ENCODE measurements around the gene CLEC1A.

The CLEC1A gene

GRCh38 chr12:10067264-10067663, 31.5 kb downstream of the CLEC1A start:
- H3K4me3 ChIP-seq (ENCODE audit: insufficient read depth, low read depth, low read length, poor library complexity, severe bottlenecking), result no peak overlapping the region
- no peak for DNase-seq
- no peaks in the 10 kb centered on the region for H3K9me3 ChIP-seq (ENCODE audit: control insufficient read depth, low read length)
- H3K4me1 ChIP-seq (ENCODE audit: control insufficient read depth, insufficient read depth, low read length, poor library complexity, severe bottlenecking), result no peaks in the 10 kb centered on the region
- no peak overlapping the region for H3K27ac ChIP-seq (ENCODE audit: insufficient read depth, low read length, poor library complexity, severe bottlenecking)
- no peaks in the 10 kb centered on the region for H3K36me3 ChIP-seq (ENCODE audit: control insufficient read depth, insufficient read depth, low read length)
- H3K27me3 ChIP-seq (replicated peaks; ENCODE audit: control insufficient read depth, insufficient read depth, low read length, poor library complexity, severe bottlenecking), result no peaks in the 10 kb centered on the region

GRCh38 chr12:10065241-10065640, 33.5 kb downstream of the CLEC1A start:
- no peaks in the 10 kb centered on the region for H3K9me3 ChIP-seq (ENCODE audit: control insufficient read depth, low read length)
- no peak for DNase-seq
- H3K27ac ChIP-seq (ENCODE audit: insufficient read depth, low read length, poor library complexity, severe bottlenecking), result no peak overlapping the region
- no peaks in the 10 kb centered on the region for H3K36me3 ChIP-seq (ENCODE audit: control insufficient read depth, insufficient read depth, low read length)
- no peaks in the 10 kb centered on the region for H3K27me3 ChIP-seq (replicated peaks; ENCODE audit: control insufficient read depth, insufficient read depth, low read length, poor library complexity, severe bottlenecking)
- H3K4me1 ChIP-seq (ENCODE audit: control insufficient read depth, insufficient read depth, low read length, poor library complexity, severe bottlenecking), result no peaks in the 10 kb centered on the region
- no peak overlapping the region for H3K4me3 ChIP-seq (ENCODE audit: insufficient read depth, low read depth, low read length, poor library complexity, severe bottlenecking)

- no peaks in the 10 kb centered on the region for H3K27me3 ChIP-seq (replicated peaks; ENCODE audit: control insufficient read depth, insufficient read depth, low read length, poor library complexity, severe bottlenecking)
- no peak for DNase-seq
- no peak overlapping the region for H3K27ac ChIP-seq (ENCODE audit: insufficient read depth, low read length, poor library complexity, severe bottlenecking)
- no peaks in the 10 kb centered on the region for H3K36me3 ChIP-seq (ENCODE audit: control insufficient read depth, insufficient read depth, low read length)
- H3K4me1 ChIP-seq (ENCODE audit: control insufficient read depth, insufficient read depth, low read length, poor library complexity, severe bottlenecking), result no peaks in the 10 kb centered on the region
- H3K4me3 ChIP-seq (ENCODE audit: insufficient read depth, low read depth, low read length, poor library complexity, severe bottlenecking), result no peak overlapping the region
- H3K9me3 ChIP-seq (ENCODE audit: control insufficient read depth, low read length), result no peaks in the 10 kb centered on the region
Observed at GRCh38 chr12:10058387-10058786, 40.4 kb downstream of the CLEC1A start.

GRCh38 chr12:10052193-10052913, 46.4 kb downstream of the CLEC1A start:
- H3K4me1 ChIP-seq (ENCODE audit: control insufficient read depth, insufficient read depth, low read length, poor library complexity, severe bottlenecking), result no peaks in the 10 kb centered on the region
- no peaks in the 10 kb centered on the region for H3K9me3 ChIP-seq (ENCODE audit: control insufficient read depth, low read length)
- H3K27ac ChIP-seq (ENCODE audit: insufficient read depth, low read length, poor library complexity, severe bottlenecking), result no peak overlapping the region
- H3K36me3 ChIP-seq (ENCODE audit: control insufficient read depth, insufficient read depth, low read length), result no peaks in the 10 kb centered on the region
- no peaks in the 10 kb centered on the region for H3K27me3 ChIP-seq (replicated peaks; ENCODE audit: control insufficient read depth, insufficient read depth, low read length, poor library complexity, severe bottlenecking)
- H3K4me3 ChIP-seq (ENCODE audit: insufficient read depth, low read depth, low read length, poor library complexity, severe bottlenecking), result no peak overlapping the region
- no peak for DNase-seq

GRCh38 chr12:10048526-10048925, 50.3 kb downstream of the CLEC1A start:
- Histone ChIP-seq H3K27me3 (replicated peaks; ENCODE audit: control insufficient read depth, insufficient read depth, low read length, poor library complexity, severe bottlenecking) (peaks cover 3% of the 10 kb centered on the region), H3K36me3 (ENCODE audit: control insufficient read depth, insufficient read depth, low read length) (no peaks in the 10 kb centered on the region), H3K27ac (ENCODE audit: insufficient read depth, low read length, poor library complexity, severe bottlenecking) (no peak overlapping the region), H3K9me3 (ENCODE audit: control insufficient read depth, low read length) (no peaks in the 10 kb centered on the region), H3K4me3 (ENCODE audit: insufficient read depth, low read depth, low read length, poor library complexity, severe bottlenecking) (no peak overlapping the region), H3K4me1 (ENCODE audit: control insufficient read depth, insufficient read depth, low read length, poor library complexity, severe bottlenecking) (no peaks in the 10 kb centered on the region)
- DNase-seq, result no peak

GRCh38 chr12:10042167-10042566, 56.6 kb downstream of the CLEC1A start:
- Histone ChIP-seq H3K27ac (ENCODE audit: insufficient read depth, low read length, poor library complexity, severe bottlenecking) (no peak overlapping the region), H3K9me3 (ENCODE audit: control insufficient read depth, low read length) (no peaks in the 10 kb centered on the region), H3K4me3 (ENCODE audit: insufficient read depth, low read depth, low read length, poor library complexity, severe bottlenecking) (no peak overlapping the region), H3K4me1 (ENCODE audit: control insufficient read depth, insufficient read depth, low read length, poor library complexity, severe bottlenecking) (no peaks in the 10 kb centered on the region), H3K36me3 (ENCODE audit: control insufficient read depth, insufficient read depth, low read length) (no peaks in the 10 kb centered on the region), H3K27me3 (replicated peaks; ENCODE audit: control insufficient read depth, insufficient read depth, low read length, poor library complexity, severe bottlenecking) (peaks cover 3% of the 10 kb centered on the region)
- DNase-seq, result no peak

GRCh38 chr12:10033783-10034545, 64.8 kb downstream of the CLEC1A start:
- Histone ChIP-seq H3K9me3 (ENCODE audit: control insufficient read depth, low read length) (no peaks in the 10 kb centered on the region), H3K4me3 (ENCODE audit: insufficient read depth, low read depth, low read length, poor library complexity, severe bottlenecking) (no peak overlapping the region), H3K36me3 (ENCODE audit: control insufficient read depth, insufficient read depth, low read length) (no peaks in the 10 kb centered on the region), H3K4me1 (ENCODE audit: control insufficient read depth, insufficient read depth, low read length, poor library complexity, severe bottlenecking) (no peaks in the 10 kb centered on the region), H3K27ac (ENCODE audit: insufficient read depth, low read length, poor library complexity, severe bottlenecking) (no peak overlapping the region), H3K27me3 (replicated peaks; ENCODE audit: control insufficient read depth, insufficient read depth, low read length, poor library complexity, severe bottlenecking) (no peaks in the 10 kb centered on the region)
- DNase-seq, result no peak

- no peaks in the 10 kb centered on the region for H3K4me1 ChIP-seq (ENCODE audit: control insufficient read depth, insufficient read depth, low read length, poor library complexity, severe bottlenecking)
- no peaks in the 10 kb centered on the region for H3K36me3 ChIP-seq (ENCODE audit: control insufficient read depth, insufficient read depth, low read length)
- no peaks in the 10 kb centered on the region for H3K9me3 ChIP-seq (ENCODE audit: control insufficient read depth, low read length)
- no peaks in the 10 kb centered on the region for H3K27me3 ChIP-seq (replicated peaks; ENCODE audit: control insufficient read depth, insufficient read depth, low read length, poor library complexity, severe bottlenecking)
- no peak overlapping the region for H3K27ac ChIP-seq (ENCODE audit: insufficient read depth, low read length, poor library complexity, severe bottlenecking)
- no peak overlapping the region for H3K4me3 ChIP-seq (ENCODE audit: insufficient read depth, low read depth, low read length, poor library complexity, severe bottlenecking)
- no peak for DNase-seq
Observed at GRCh38 chr12:10031771-10032175, 67.0 kb downstream of the CLEC1A start.

- Histone ChIP-seq H3K27ac (ENCODE audit: insufficient read depth, low read length, poor library complexity, severe bottlenecking) (no peak overlapping the region), H3K36me3 (ENCODE audit: control insufficient read depth, insufficient read depth, low read length) (no peaks in the 10 kb centered on the region), H3K4me1 (ENCODE audit: control insufficient read depth, insufficient read depth, low read length, poor library complexity, severe bottlenecking) (no peaks in the 10 kb centered on the region), H3K9me3 (ENCODE audit: control insufficient read depth, low read length) (no peaks in the 10 kb centered on the region), H3K4me3 (ENCODE audit: insufficient read depth, low read depth, low read length, poor library complexity, severe bottlenecking) (no peak overlapping the region), H3K27me3 (replicated peaks; ENCODE audit: control insufficient read depth, insufficient read depth, low read length, poor library complexity, severe bottlenecking) (no peaks in the 10 kb centered on the region)
- no peak for DNase-seq
Observed at GRCh38 chr12:10031321-10031720, 67.5 kb downstream of the CLEC1A start.

GRCh38 chr12:10030446-10030845, 68.3 kb downstream of the CLEC1A start, which contains the start of gene CLEC9A:
TSS of gene CLEC9A (plus strand) at chr12:10030682. CDS start at chr12:10052688, 22,006 bp downstream.
- H3K36me3 ChIP-seq (ENCODE audit: control insufficient read depth, insufficient read depth, low read length), result no peaks in the 10 kb centered on the region
- no peak for DNase-seq
- no peaks in the 10 kb centered on the region for H3K9me3 ChIP-seq (ENCODE audit: control insufficient read depth, low read length)
- no peaks in the 10 kb centered on the region for H3K27me3 ChIP-seq (replicated peaks; ENCODE audit: control insufficient read depth, insufficient read depth, low read length, poor library complexity, severe bottlenecking)
- no peak within 1 kb of the TSS for H3K27ac ChIP-seq (ENCODE audit: insufficient read depth, low read length, poor library complexity, severe bottlenecking)
- no peaks in the 10 kb centered on the region for H3K4me1 ChIP-seq (ENCODE audit: control insufficient read depth, insufficient read depth, low read length, poor library complexity, severe bottlenecking)
- H3K4me3 ChIP-seq (ENCODE audit: insufficient read depth, low read depth, low read length, poor library complexity, severe bottlenecking), result no peak within 1 kb of the TSS

Data from effector memory CD4-positive, alpha-beta T cell (primary cell).